SK-N-MC (cell line): ENCODE data around the gene PWWP2B.

ENCODE experiments used
- EZH2 ChIP-seq: fragments of 200-600 bp; sonication (generic); IDR thresholded peaks from one replicate; pipeline ENCODE4 v1.6.1; 2017; ENCODE audit warnings: antibody characterized with exemption
- FOXP2 ChIP-seq: optimal IDR thresholded peaks from 2 replicates; pipeline ENCODE3; 2011; ENCODE audit warnings: mild to moderate bottlenecking, moderate library complexity; ENCODE audit not compliant: insufficient read depth; ENCODE audit errors: extremely low read length, control extremely low read depth
- POLR2AphosphoS5 ChIP-seq: IDR thresholded peaks from 2 replicates; pipeline ENCODE4 v1.6.1; 2012; ENCODE audit warnings: mild to moderate bottlenecking, low read depth, low read length, borderline replicate concordance

DNA sequence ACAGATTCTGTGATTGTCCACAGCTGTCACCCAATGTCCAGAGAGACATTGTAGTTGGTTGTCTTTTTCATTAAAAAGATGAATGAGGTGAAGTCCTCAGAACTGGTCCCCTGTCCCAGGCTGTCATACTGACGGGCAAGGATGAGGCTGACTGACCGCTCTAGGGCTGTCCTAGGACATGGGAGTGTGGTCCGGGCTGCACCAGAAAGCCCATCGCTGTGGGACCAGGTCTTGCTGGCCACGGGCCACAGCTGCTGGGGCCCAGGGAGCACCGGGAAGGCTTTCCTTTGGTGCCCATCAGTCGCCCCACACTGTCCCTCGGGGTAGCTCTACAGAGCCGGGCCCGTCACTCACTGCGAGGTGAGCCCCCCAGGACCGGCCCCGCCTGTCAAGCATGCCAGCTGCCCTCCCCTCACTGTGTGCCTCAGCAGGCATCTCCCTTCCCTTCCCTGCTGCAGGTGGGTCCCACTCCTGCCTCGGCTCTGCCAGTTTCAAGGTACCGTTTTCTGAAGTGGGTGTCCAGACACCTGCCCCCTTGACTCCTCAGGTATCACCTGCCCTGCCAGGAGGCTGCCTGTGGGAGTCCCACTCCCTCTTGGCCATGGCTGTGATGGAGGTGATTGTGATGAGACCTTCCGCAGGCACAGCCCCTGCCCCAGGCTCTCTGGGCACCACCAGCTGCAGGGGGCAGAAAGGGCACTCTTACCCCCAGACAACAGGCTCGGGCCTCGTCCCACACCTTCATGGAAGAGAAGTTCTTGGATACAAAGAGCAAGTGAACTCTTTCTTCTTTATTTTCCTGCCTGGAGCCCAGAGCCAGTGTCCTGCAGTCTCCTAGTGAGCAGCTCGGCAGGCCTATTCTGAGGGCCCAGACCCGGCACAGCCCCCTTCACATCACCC, 43.3 kb upstream of the PWWP2B start:
- no peak for TF ChIP-seq POLR2AphosphoS5
- no peak for TF ChIP-seq EZH2
- no peak for TF ChIP-seq FOXP2
